Measurements from ENCODE around the gene SOX6. TPM values are rescaled to one million over a fixed set of nuclear protein-coding genes. Genes with fewer than 3 reads are reported as not detected.

The SOX6 gene
- total RNA-seq, 3 donors from 2014 or later: 2.0 to 8.0 (median 7.9) TPM

- no peak for DNase-seq (ENCODE audit: low spot score in 2 of 2)
- no peaks in the 10 kb centered on the region for H3K27me3 ChIP-seq
Observed at GRCh38 chr11:16289541-16289940, 66.8 kb downstream of the SOX6 start.

GRCh38 chr11:16287630-16288280, 68.6 kb downstream of the SOX6 start:
- H3K4me1 ChIP-seq: no peaks in the 10 kb centered on the region
- H3K27me3 ChIP-seq: no peaks in the 10 kb centered on the region
- no peaks in the 10 kb centered on the region for H3K36me3 ChIP-seq
- no peak overlapping the region for H3K27ac ChIP-seq
- H3K9me3 ChIP-seq: no peaks in the 10 kb centered on the region
- intact Hi-C loops (cut with DNase I; ENCODE audit: low total_unique reads): no loop called here
- TF ChIP-seq POLR2A (IDR thresholded peaks at IDR 0.05) (no peak), CTCF (IDR thresholded peaks at IDR 0.05) (no peak), POLR2AphosphoS5 (IDR thresholded peaks at IDR 0.05) (no peak)
- H3K4me3 ChIP-seq: no peak overlapping the region
- no peak for DNase-seq (ENCODE audit: low spot score in 2 of 2)

More at GRCh38 chr11:16289541-16289940, 66.8 kb downstream of the SOX6 start:
- Histone ChIP-seq H3K4me1 (no peaks in the 10 kb centered on the region), H3K9me3 (no peaks in the 10 kb centered on the region), H3K4me3 (no peak overlapping the region), H3K27ac (no peak overlapping the region), H3K36me3 (no peaks in the 10 kb centered on the region)
- no peak for TF ChIP-seq CTCF (IDR thresholded peaks at IDR 0.05)
- TF ChIP-seq POLR2AphosphoS5 (IDR thresholded peaks at IDR 0.05): no peak
- no peak for TF ChIP-seq POLR2A (IDR thresholded peaks at IDR 0.05)
- intact Hi-C loops (cut with DNase I; ENCODE audit: low total_unique reads): no loop called here

- H3K27ac ChIP-seq: no peak overlapping the region
- intact Hi-C loops (cut with DNase I; ENCODE audit: low total_unique reads): no loop called here
Observed at GRCh38 chr11:16286095-16286494, 70.3 kb downstream of the SOX6 start.

GRCh38 chr11:16280256-16280682, 76.1 kb downstream of the SOX6 start:
- Histone ChIP-seq H3K4me3 (no peak overlapping the region), H3K9me3 (no peaks in the 10 kb centered on the region), H3K27me3 (no peaks in the 10 kb centered on the region), H3K36me3 (no peaks in the 10 kb centered on the region), H3K27ac (no peak overlapping the region), H3K4me1 (no peaks in the 10 kb centered on the region)
- TF ChIP-seq POLR2A (IDR thresholded peaks at IDR 0.05): no peak
- intact Hi-C loops (cut with DNase I; ENCODE audit: low total_unique reads): no loop called here
- DNase-seq (ENCODE audit: low spot score in 2 of 2): no peak

More at GRCh38 chr11:16286095-16286494, 70.3 kb downstream of the SOX6 start:
- Histone ChIP-seq H3K27me3 (no peaks in the 10 kb centered on the region), H3K9me3 (no peaks in the 10 kb centered on the region), H3K4me3 (no peak overlapping the region), H3K4me1 (no peaks in the 10 kb centered on the region), H3K36me3 (no peaks in the 10 kb centered on the region)
- TF ChIP-seq POLR2A (IDR thresholded peaks at IDR 0.05) (no peak), POLR2AphosphoS5 (IDR thresholded peaks at IDR 0.05) (no peak)
- DNase-seq (ENCODE audit: low spot score in 2 of 2): no peak

GRCh38 chr11:16279524-16279923, 76.8 kb downstream of the SOX6 start:
- H3K27ac ChIP-seq: no peak overlapping the region
- TF ChIP-seq POLR2AphosphoS5 (IDR thresholded peaks at IDR 0.05): no peak
- no peak for TF ChIP-seq POLR2A (IDR thresholded peaks at IDR 0.05)
- TF ChIP-seq CTCF (IDR thresholded peaks at IDR 0.05): no peak

GRCh38 chr11:16278979-16279378, 77.4 kb downstream of the SOX6 start:
- H3K4me1 ChIP-seq: no peaks in the 10 kb centered on the region
- intact Hi-C loops (cut with DNase I; ENCODE audit: low total_unique reads): no loop called here
- no peaks in the 10 kb centered on the region for H3K36me3 ChIP-seq
- no peaks in the 10 kb centered on the region for H3K9me3 ChIP-seq
- no peak overlapping the region for H3K27ac ChIP-seq
- no peak for DNase-seq (ENCODE audit: low spot score in 2 of 2)
- TF ChIP-seq POLR2AphosphoS5 (IDR thresholded peaks at IDR 0.05): no peak
- TF ChIP-seq CTCF (IDR thresholded peaks at IDR 0.05): no peak
- TF ChIP-seq POLR2A (IDR thresholded peaks at IDR 0.05): no peak
- no peak overlapping the region for H3K4me3 ChIP-seq
- no peaks in the 10 kb centered on the region for H3K27me3 ChIP-seq

More at GRCh38 chr11:16279524-16279923, 76.8 kb downstream of the SOX6 start:
- Histone ChIP-seq H3K4me1 (no peaks in the 10 kb centered on the region), H3K36me3 (no peaks in the 10 kb centered on the region), H3K9me3 (no peaks in the 10 kb centered on the region), H3K27me3 (no peaks in the 10 kb centered on the region), H3K4me3 (no peak overlapping the region)
- intact Hi-C loops (cut with DNase I; ENCODE audit: low total_unique reads): no loop called here
- DNase-seq (ENCODE audit: low spot score in 2 of 2): no peak
